GM12875 (cell line): Measurements from ENCODE around the gene PCSK5.

ENCODE experiments used
- H3K4me3 ChIP-seq: one replicate; pipeline ENCODE4 v1.5.1; 2011; ENCODE audit warnings: low read depth, low read length, control low read depth
- TF ChIP-seq, protein P1 (sequence below): IDR thresholded peaks from 2 replicates; pipeline ENCODE4 v1.5.1; 2011; ENCODE audit warnings: low read depth, mild to moderate bottlenecking, control low read depth, inconsistent platforms, low read length, moderate library complexity, borderline replicate concordance; ENCODE audit not compliant: insufficient read depth

PCSK5 gene

DNA sequence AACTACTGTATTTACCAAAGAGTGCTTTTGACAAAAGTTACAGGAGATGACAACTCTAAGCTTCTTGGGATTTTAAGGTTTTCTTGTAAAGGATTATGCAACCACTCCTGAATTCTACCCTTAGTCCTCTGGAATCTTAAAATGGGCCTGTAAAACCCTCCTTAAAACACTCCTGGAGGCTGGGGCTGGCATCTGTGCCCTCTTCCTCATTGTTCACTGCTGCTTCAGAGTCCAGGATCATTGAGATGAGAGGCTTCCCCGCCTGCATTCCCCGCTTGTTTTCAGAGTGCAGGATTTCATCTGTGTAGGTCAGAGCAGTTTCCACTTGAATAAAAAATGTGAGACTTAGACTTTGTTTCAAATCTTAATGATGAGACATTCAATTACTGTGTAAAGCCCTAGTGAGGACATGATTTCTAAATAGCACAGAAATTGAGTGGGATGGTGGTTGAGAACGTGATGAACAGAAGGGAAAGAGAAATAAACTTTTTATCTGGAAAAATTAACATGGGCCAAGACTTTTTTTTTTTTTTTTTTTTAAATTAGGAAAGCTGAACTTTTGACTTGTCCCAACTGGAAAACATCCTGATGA is 40.4 kb downstream of the PCSK5 start:
- no peak overlapping the region for H3K4me3 ChIP-seq
- TF ChIP-seq, protein P1, sequence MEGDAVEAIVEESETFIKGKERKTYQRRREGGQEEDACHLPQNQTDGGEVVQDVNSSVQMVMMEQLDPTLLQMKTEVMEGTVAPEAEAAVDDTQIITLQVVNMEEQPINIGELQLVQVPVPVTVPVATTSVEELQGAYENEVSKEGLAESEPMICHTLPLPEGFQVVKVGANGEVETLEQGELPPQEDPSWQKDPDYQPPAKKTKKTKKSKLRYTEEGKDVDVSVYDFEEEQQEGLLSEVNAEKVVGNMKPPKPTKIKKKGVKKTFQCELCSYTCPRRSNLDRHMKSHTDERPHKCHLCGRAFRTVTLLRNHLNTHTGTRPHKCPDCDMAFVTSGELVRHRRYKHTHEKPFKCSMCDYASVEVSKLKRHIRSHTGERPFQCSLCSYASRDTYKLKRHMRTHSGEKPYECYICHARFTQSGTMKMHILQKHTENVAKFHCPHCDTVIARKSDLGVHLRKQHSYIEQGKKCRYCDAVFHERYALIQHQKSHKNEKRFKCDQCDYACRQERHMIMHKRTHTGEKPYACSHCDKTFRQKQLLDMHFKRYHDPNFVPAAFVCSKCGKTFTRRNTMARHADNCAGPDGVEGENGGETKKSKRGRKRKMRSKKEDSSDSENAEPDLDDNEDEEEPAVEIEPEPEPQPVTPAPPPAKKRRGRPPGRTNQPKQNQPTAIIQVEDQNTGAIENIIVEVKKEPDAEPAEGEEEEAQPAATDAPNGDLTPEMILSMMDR = no peak

DNA sequence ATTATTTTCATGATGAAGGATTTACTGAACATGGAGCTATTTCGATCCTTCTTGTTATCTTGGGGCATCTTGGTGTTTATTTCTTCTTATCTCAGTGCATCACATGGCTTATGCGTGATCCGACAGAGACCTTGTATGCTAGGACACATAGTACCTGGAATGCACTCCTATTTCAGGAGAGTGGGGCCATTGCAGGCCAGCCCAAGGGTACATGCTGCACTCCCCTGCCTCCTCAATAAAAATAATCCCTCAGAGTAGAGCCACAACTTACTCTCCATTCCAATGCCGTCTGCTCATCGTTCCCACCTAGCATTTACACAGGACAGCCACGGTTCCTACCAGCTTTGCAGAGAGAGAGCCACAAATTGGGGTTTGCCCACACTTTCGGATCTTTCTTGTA is 43.5 kb downstream of the PCSK5 start:
- no peak overlapping the region for H3K4me3 ChIP-seq
- TF ChIP-seq, protein P1 = no peak

DNA sequence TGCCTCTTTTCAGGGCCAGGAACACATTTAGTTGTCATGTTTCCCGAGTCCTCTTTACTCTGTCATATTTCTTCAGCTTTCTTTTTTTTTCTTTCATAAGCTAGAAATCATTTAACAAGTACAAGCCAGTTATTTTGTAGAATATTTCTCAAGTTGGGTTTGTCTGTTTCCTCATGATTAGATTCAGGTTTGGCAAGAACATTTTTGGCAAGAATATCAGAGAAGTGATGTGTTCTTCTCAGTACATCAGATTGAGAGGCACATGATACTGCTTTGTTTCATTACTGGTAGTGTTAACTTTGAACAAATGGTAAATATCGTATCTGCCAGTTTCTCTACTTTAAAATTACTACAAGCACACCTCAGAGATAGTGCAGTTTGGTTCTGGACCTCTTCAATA is 45.1 kb downstream of the PCSK5 start:
- no peak overlapping the region for H3K4me3 ChIP-seq
- TF ChIP-seq, protein P1 = no peak

DNA sequence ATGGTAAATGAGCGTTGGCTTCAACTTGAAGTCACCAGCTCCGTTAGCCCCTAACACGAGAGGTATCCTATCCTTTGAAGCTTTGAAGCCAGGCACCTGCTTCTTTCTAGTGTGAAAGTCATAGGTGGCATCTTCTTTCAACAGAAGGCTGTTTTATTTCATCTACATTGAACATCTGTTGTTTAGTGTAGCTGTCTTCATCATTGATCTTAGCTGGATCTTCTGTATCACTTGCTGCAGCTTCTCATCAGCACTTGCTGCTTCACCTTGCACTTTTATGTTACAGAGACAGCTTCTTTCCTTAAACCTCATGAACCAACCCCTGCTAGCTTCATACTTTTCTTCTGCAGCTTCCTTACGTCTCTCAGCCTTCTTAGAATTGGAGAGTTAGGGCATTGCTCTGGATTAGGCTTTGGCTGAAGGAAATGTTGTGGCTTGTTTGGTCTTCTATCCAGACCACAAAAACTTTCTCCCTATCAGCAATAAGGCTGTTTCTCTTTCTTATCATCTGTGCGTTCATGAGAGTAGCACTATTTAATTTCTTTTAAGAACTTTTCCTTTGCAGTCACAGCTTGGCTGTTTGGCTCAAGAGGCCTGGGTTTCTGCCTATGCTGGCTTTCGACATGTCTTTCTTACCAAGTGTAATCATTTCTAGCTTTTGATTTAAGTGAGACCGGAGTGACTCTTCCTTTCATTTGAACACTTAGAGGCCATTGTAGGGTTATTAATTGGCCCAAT is 47.2 kb downstream of the PCSK5 start:
- TF ChIP-seq, protein P1 = no peak
- H3K4me3 ChIP-seq = no peak overlapping the region

DNA sequence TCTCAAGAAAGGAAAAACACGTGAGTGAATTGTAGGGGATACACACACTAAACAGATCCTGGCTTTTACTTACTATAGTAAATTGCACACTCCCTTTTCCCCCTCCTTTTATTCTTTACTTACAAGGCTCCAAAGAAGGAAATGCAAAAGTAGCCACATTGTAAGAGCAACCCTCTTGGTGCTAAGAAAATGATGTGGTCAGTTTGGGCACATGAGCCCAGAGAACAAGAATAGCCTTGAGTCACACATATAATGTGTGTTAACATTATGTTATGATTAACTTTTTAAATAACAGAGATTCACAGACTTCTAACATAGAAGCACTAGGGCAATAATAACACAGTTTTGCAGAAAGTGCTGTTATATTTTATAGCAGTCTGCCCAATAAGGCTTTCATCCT is 48.5 kb downstream of the PCSK5 start:
- TF ChIP-seq, protein P1 = no peak
- H3K4me3 ChIP-seq = no peak overlapping the region

DNA sequence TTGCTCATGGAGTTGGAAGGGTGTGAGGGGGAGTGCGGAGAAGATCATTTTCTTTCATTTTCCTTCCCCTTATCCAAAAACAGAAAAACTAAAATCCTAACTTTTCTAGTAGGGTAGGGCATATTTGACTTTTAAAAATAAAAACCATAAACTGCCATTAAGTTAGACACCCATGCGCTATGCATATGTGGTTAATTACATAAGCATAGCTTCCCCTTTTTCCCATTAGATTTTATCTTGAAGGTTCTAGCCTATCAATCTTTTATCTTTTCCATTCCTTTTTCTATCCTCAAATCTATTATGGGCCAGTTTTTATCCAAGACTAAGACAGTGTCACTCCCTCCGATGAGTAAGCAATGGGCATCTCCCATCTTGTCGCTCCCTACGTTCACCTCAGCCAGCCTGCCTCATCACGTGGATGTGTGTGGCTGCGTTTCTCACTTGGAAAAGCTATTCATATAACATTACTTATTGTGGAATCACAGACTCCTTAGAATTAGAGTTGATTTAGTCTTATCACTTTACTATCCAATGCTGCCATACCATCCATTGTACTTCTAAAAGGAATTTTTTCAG is 49.2 kb downstream of the PCSK5 start:
- H3K4me3 ChIP-seq = no peak overlapping the region
- TF ChIP-seq, protein P1 = no peak

DNA sequence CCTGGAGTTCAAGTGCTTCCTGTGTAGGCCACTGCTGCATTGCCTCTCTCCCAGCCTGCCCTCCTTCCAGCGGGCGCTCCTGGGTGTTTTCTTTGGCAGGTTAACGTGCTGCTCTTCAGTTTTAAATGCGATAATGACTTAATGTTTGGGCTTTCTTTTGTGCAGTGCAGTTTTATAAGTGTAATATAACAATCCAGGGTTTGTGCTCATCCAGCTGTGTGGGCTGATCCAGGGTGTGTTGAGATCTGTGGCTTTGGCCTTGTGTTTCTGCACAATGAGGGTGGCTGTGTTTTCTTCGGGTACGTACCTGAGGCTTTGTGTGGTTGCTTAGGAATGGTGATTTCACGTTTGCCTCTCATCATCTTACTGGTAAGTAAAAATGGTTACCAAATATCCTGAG is 50.6 kb downstream of the PCSK5 start:
- TF ChIP-seq, protein P1 = no peak
- no peak overlapping the region for H3K4me3 ChIP-seq
